Activated T-cell treated with anti-CD3 and anti-CD28 coated beads, Interleukin-2, amount 50 U/mL, for 4 hours (primary cell): ENCODE data around the gene CPN2. TPM values are rescaled to one million over a fixed set of nuclear protein-coding genes. Genes with fewer than 3 reads are reported as not detected.

Experiments used
- ATAC-seq, 2 donors: fragments of 200-7000 bp; cut with Tn5 transposase; one replicate each; pipeline ENCODE4 v1.10.0; 2021
- DNase-seq: peaks from one replicate; pipeline ENCODE4 v3.0.0-alpha.2; 2020
- H3K27me3 Mint-ChIP-seq: one replicate; pipeline ENCODE4 v1.8.0; 2021; ENCODE audit warnings: low read depth, mixed read lengths
- H3K36me3 Mint-ChIP-seq: one replicate; pipeline ENCODE4 v1.8.0; 2022; ENCODE audit warnings: mixed read lengths; ENCODE audit not compliant: insufficient read depth
- H3K4me1 Mint-ChIP-seq: one replicate; pipeline ENCODE4 v1.8.0; 2021; ENCODE audit warnings: low read depth, mixed read lengths
- H3K4me3 Mint-ChIP-seq: one replicate; pipeline ENCODE4 v1.8.0; 2021; ENCODE audit warnings: mild to moderate bottlenecking, moderate library complexity, mixed read lengths
- H3K9me3 Mint-ChIP-seq: one replicate; pipeline ENCODE4 v1.8.0; 2021; ENCODE audit warnings: mixed read lengths
- total RNA-seq, 3 donors: library from RNA; stranded (reverse); gene quantifications; one replicate each; pipeline ENCODE4 v1.2.1, GENCODE V29; 2021

CPN2 gene
- total RNA-seq, 3 donors from 2014 or later: 0.08 TPM; not detected in 2

GRCh38 chr3:194373899-194374298 lies 22.8 kb upstream of the CPN2 start:
- no peaks in the 10 kb centered on the region for H3K4me1 Mint-ChIP-seq
- no peak overlapping the region for H3K4me3 Mint-ChIP-seq
- no peaks in the 10 kb centered on the region for H3K36me3 Mint-ChIP-seq
- no peak for ATAC-seq
- no peaks in the 10 kb centered on the region for H3K9me3 Mint-ChIP-seq
- peaks cover 38% of the 10 kb centered on the region for H3K27me3 Mint-ChIP-seq
- DNase-seq: no peak

- Mint-ChIP-seq H3K4me1 (no peaks in the 10 kb centered on the region), H3K27me3 (peaks cover 37% of the 10 kb centered on the region), H3K36me3 (no peaks in the 10 kb centered on the region), H3K9me3 (no peaks in the 10 kb centered on the region), H3K4me3 (no peak overlapping the region)
- no peak for DNase-seq
- ATAC-seq: no peak
Observed at GRCh38 chr3:194373028-194373427, 21.9 kb upstream of the CPN2 start.

GRCh38 chr3:194370753-194371152 lies 19.6 kb upstream of the CPN2 start:
- Mint-ChIP-seq H3K9me3 (no peaks in the 10 kb centered on the region), H3K4me1 (no peaks in the 10 kb centered on the region), H3K4me3 (no peak overlapping the region), H3K27me3 (peaks cover 44% of the 10 kb centered on the region), H3K36me3 (no peaks in the 10 kb centered on the region)
- ATAC-seq (no peak), DNase-seq (no peak)

GRCh38 chr3:194369522-194370279 lies 18.6 kb upstream of the CPN2 start, which contains the start of gene LRRC15:
Gene LRRC15, minus strand, starts transcription at chr3:194369743. Its CDS starts 8,700 bp downstream, at chr3:194361043.
- no peak for DNase-seq
- peaks cover 40% of the 10 kb centered on the region for H3K27me3 Mint-ChIP-seq
- peak in 1 of 2 donors; percentile 18 for ATAC-seq
- no peaks in the 10 kb centered on the region for H3K9me3 Mint-ChIP-seq
- H3K4me3 Mint-ChIP-seq: no peak within 1 kb of the TSS
- H3K36me3 Mint-ChIP-seq: no peaks in the 10 kb centered on the region
- no peaks in the 10 kb centered on the region for H3K4me1 Mint-ChIP-seq

GRCh38 chr3:194368918-194369317 lies 17.8 kb upstream of the CPN2 start:
- no peaks in the 10 kb centered on the region for H3K4me1 Mint-ChIP-seq
- ATAC-seq: no peak

GRCh38 chr3:194367992-194368841 lies 17.1 kb upstream of the CPN2 start:
- Mint-ChIP-seq H3K4me3 (no peak overlapping the region), H3K9me3 (no peaks in the 10 kb centered on the region), H3K36me3 (no peaks in the 10 kb centered on the region), H3K4me1 (no peaks in the 10 kb centered on the region), H3K27me3 (peaks cover 37% of the 10 kb centered on the region)
- ATAC-seq (peak in 1 of 2 donors; percentile 14), DNase-seq (no peak)

More at GRCh38 chr3:194368918-194369317, 17.8 kb upstream of the CPN2 start:
- H3K27me3 Mint-ChIP-seq: peaks cover 37% of the 10 kb centered on the region
- DNase-seq: no peak
- no peaks in the 10 kb centered on the region for H3K9me3 Mint-ChIP-seq
- H3K36me3 Mint-ChIP-seq: no peaks in the 10 kb centered on the region
- no peak overlapping the region for H3K4me3 Mint-ChIP-seq

- H3K9me3 Mint-ChIP-seq: no peaks in the 10 kb centered on the region
- no peak overlapping the region for H3K4me3 Mint-ChIP-seq
- DNase-seq (no peak), ATAC-seq (no peak)
- no peaks in the 10 kb centered on the region for H3K36me3 Mint-ChIP-seq
- H3K27me3 Mint-ChIP-seq: peaks cover 32% of the 10 kb centered on the region
- H3K4me1 Mint-ChIP-seq: no peaks in the 10 kb centered on the region
Observed at GRCh38 chr3:194365978-194366490, 14.9 kb upstream of the CPN2 start.

GRCh38 chr3:194365526-194365925 lies 14.4 kb upstream of the CPN2 start:
- no peaks in the 10 kb centered on the region for H3K36me3 Mint-ChIP-seq
- no peaks in the 10 kb centered on the region for H3K4me1 Mint-ChIP-seq
- DNase-seq (no peak), ATAC-seq (no peak)
- H3K4me3 Mint-ChIP-seq: no peak overlapping the region
- H3K9me3 Mint-ChIP-seq: no peaks in the 10 kb centered on the region
- peaks cover 29% of the 10 kb centered on the region for H3K27me3 Mint-ChIP-seq

- H3K27me3 Mint-ChIP-seq: peaks cover 27% of the 10 kb centered on the region
- H3K36me3 Mint-ChIP-seq: no peaks in the 10 kb centered on the region
- H3K9me3 Mint-ChIP-seq: no peaks in the 10 kb centered on the region
- H3K4me1 Mint-ChIP-seq: no peaks in the 10 kb centered on the region
- ATAC-seq: no peak
- no peak overlapping the region for H3K4me3 Mint-ChIP-seq
- DNase-seq: no peak
Observed at GRCh38 chr3:194364652-194365434, 13.7 kb upstream of the CPN2 start.

GRCh38 chr3:194364314-194364651 lies 13.2 kb upstream of the CPN2 start:
- peaks cover 29% of the 10 kb centered on the region for H3K27me3 Mint-ChIP-seq
- no peak overlapping the region for H3K4me3 Mint-ChIP-seq
- H3K36me3 Mint-ChIP-seq: no peaks in the 10 kb centered on the region
- ATAC-seq: no peak
- H3K9me3 Mint-ChIP-seq: no peaks in the 10 kb centered on the region
- no peaks in the 10 kb centered on the region for H3K4me1 Mint-ChIP-seq
- DNase-seq: no peak

- Mint-ChIP-seq H3K4me3 (no peak overlapping the region), H3K27me3 (peaks cover 11% of the 10 kb centered on the region), H3K9me3 (no peaks in the 10 kb centered on the region), H3K4me1 (no peaks in the 10 kb centered on the region), H3K36me3 (no peaks in the 10 kb centered on the region)
- no peak for DNase-seq
- no peak for ATAC-seq
Observed at GRCh38 chr3:194360568-194360967, 9.4 kb upstream of the CPN2 start.

GRCh38 chr3:194357681-194358080 lies 6.6 kb upstream of the CPN2 start:
- H3K9me3 Mint-ChIP-seq: no peaks in the 10 kb centered on the region
- H3K4me3 Mint-ChIP-seq: no peak overlapping the region
- no peak for ATAC-seq
- no peaks in the 10 kb centered on the region for H3K36me3 Mint-ChIP-seq
- peaks cover 11% of the 10 kb centered on the region for H3K27me3 Mint-ChIP-seq
- no peaks in the 10 kb centered on the region for H3K4me1 Mint-ChIP-seq
- DNase-seq: no peak

- no peak for ATAC-seq
- DNase-seq: no peak
- Mint-ChIP-seq H3K9me3 (no peaks in the 10 kb centered on the region), H3K36me3 (no peaks in the 10 kb centered on the region), H3K4me1 (no peaks in the 10 kb centered on the region), H3K27me3 (peaks cover 8% of the 10 kb centered on the region), H3K4me3 (no peak overlapping the region)
Observed at GRCh38 chr3:194355379-194355778, 4.3 kb upstream of the CPN2 start.

- Mint-ChIP-seq H3K36me3 (no peaks in the 10 kb centered on the region), H3K9me3 (no peaks in the 10 kb centered on the region), H3K4me3 (no peak overlapping the region), H3K4me1 (no peaks in the 10 kb centered on the region), H3K27me3 (peaks cover 2% of the 10 kb centered on the region)
- DNase-seq: no peak
- no peak for ATAC-seq
Observed at GRCh38 chr3:194354315-194354714, 3.2 kb upstream of the CPN2 start.
